Activated CD4-positive, CD25-positive, alpha-beta regulatory T cell (primary cell): ENCODE data around the gene COX7A1.
"Not testable (repeated sequence)": the region's sequence is repeated elsewhere in the genome, so short reads cannot be mapped to it uniquely, and the experiment has no call there.

Source experiments
- DNase-seq, 4 experiments: peaks; one replicate each; lab custom pipeline; 2025; lab: John Stamatoyannopoulos, UW

The COX7A1 gene

DNA sequence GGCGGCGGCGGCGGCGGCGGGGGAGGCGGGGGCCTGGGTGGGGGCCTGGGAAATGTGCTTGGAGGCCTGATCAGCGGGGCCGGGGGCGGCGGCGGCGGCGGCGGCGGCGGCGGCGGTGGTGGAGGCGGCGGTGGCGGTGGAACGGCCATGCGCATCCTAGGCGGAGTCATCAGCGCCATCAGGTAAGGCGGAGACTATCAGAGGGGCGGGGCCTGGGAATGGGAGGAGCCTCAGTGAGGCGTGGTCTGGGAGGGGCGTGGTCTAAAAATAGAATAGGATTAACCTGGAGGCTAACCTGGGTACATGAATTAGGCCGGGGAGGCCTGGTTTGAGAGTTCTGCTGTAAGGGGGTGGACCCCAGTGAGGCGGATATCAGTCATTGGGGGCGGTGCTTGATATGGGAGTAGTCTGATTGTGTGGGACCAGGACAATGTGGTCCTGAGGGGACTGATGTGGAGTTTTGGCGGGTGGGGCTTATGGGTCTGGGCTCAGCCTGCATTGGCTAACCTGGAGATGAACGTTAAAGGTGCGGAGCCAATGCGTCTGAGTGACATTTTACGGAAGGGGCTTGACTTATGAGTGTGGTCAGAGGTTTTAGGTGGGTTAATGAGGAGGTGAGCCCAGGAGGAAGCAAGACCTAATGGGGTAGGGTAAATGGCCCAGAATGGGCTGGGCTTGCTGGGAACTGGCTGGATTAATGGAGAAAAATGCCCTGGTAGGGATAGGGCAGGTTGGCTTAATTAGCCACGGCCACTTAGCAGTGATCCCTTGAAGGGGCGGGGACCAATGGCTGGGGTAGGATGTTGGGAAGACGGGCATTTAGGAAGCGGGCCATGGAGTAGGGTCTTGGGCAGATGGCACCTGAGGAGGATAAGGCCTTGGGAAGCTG, 11.0 kb downstream of the COX7A1 start:
- peak; percentile 69 to 89 (median 76) for DNase-seq

DNA sequence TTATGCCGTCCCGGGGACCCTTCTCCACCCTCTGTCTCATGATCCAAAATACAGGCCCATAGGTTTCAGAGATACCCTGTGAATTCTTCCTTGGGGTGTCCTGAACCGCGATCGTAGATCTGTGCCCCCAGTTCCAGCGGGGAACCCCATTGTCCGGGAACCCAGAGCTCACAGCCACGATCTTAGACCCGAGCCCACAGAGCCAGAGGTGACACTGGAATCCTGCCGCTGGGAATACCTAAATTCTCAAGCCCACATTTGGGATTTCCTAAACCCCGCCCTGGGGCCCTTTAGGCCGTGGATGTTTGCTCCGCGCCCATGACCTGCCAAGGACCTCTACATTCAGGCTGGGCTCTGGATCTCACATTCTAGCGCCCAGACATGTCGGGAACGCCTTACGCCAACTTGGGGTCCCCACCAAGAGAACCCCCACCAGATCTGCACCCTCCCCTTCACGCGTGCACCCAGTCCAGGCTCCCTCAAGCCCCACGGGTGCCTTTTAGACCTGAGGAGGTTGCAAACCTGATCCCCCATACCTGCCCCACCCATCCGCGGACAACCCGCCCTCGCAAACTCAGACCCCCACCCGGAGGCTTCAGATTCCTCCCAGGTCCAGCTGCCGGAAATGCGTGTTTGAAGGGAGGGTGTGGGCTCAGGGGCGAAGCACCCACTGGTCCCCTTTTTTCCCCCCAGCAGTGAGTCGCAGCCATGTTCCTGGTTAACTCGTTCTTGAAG, 11.8 kb downstream of the COX7A1 start:
- peak in 1 of 4 experiments; percentile 54 for DNase-seq

DNA sequence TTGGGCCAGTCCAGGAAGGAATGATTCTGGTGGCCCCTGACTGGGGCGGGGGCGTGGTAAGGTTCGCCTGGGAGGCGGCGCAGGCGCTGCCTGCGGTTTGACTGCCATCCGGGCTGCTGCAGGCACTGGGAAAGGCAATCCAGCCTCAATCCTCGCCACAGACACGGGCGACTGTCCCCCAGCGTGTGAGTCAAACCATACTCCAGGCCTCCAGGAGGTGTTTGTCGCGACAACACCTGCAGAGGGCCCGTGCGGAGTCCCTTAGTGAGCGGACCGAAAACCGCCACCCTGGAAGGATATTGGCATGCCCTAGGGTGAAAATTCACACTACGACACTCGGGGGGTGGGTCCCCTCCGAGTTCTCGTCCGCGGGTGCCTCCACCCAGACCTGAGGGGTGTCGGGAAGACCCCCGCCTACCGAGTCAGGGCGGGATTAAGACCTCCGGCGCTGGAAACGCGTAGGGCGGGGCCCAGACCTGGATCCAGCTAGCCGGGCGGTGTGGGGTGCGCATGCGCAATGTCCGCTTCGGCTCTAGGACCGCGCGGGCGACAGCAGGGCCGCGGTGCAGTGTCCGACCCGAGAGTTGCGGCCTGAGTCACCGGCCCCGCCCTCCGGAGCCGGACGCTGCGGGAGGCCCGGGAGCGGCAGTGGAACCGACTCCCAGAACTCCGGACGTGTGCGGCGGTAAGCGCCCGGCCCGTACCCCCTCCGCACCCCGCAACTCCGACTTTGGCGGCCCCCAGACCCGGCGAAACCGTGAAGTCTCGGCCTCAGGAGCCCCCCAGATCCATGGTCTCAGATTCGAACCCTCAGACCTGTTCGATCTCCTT, 12.6 kb downstream of the COX7A1 start, which contains the start of gene CAPNS1:
CAPNS1 (plus strand) TSS at position 594 of the 831 bp plus-strand sequence. CDS start 946 bp downstream, outside the sequence.
- DNase-seq, result peak; percentile 77 to 82 (median 80)

DNA sequence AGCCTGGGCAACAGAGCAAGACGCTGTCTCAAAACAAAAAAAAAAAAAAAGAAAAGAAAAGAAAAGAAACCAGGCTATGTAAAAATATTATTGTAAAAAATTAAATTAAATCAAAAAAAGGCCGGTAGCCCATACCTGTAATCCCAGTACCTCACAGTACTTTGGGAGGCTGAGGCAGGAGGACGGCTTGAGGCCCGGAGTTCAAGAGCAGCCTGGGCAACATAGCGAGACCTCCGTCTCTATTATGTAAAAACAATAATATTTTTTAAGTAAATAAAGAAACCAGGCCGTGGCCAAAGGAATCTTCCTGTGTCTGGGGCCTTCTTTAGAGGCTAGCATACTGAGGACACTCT, 13.2 kb downstream of the COX7A1 start:
- DNase-seq, result no peak

DNA sequence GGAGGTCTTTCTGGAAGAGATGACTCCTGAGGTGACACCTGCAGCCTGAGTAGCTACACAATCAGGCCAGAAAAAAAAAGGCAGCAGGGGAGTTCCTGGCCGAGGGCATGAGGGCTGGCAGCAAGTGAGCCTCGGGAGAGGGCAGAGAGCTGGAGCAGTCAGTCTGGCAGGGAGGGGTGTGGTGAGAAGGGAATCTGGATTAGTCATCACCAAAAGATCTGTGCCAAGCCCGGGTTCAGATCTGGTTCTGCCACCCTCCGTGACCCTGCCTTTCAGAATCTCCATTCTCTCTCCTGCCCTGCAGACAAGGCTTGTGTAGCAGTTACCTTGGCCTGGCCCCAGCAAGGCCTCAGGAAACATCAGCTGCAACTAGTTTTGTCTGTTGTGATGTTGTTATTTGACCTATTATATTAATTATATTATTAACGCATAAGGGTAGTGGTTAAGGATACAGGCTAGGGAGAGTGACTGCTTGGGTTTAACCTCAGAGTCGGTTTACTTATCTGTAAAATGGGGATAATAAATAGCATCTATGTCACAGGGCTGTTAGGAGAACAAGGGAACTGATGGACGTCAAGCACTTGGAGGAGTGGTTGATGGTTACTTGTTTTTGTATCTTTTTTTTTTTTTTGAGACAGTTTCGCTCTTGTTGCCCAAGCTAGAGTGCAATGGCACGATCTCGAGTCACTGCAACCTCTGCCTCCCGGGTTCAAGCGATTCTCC, 15.1 kb downstream of the COX7A1 start:
- DNase-seq, result no peak

DNA sequence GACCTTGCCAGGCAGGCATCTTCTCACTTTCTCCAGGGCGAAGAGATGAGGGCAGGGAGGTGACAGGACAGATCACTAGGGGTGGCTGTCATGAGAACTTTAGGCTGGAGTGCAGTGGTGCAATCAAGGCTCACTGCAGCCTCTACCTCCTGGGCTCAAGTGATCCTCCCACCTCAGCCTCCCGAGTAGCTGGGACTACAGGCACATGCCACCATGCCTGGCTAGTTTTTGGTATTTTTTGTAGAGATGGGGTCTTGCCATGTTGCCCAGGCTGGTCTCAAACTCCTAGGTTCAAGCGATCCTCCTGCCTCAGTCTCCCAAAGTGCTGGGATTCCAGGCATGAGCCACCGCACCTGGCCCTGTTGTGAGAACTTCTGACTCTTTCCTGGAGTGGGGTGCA, 17.4 kb downstream of the COX7A1 start:
- DNase-seq, result not testable (repeated sequence)

DNA sequence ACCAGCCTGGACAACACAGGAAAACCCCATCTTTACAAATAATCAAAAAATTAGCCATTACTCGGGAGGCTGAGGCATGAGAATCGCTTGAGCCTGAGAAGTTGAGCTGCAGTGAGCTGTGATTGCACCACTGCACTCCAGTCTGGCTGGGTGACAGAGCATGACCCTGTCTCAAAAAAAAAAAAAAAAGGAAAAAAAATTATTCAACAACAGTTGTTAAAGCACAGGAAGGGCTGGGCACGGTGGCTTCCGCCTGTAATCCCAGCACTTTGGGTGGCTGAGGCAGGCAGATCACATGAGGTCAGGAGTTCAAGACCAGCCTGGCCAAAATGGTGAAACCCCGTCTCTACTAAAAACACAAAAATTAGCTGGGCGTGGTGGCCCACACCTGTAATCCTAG, 21.0 kb downstream of the COX7A1 start:
- not testable (repeated sequence) for DNase-seq

DNA sequence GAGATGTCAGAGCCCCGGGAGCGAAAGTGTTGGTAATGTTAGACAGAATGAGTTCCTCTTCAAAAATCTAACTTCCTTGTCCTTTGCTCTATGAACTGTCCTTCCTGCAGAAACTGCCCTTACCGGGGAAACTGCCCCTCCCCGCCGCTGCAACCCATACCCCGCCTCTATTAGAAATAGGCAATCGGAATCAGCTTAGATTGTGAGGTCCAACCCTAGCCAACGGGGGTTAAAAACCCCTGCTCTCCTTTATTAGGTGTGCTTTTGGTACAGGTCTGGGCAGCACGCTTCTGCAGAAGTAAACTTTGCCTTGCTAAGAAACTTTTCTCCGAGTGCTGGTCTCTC, 23.9 kb downstream of the COX7A1 start:
- DNase-seq, result no peak

DNA sequence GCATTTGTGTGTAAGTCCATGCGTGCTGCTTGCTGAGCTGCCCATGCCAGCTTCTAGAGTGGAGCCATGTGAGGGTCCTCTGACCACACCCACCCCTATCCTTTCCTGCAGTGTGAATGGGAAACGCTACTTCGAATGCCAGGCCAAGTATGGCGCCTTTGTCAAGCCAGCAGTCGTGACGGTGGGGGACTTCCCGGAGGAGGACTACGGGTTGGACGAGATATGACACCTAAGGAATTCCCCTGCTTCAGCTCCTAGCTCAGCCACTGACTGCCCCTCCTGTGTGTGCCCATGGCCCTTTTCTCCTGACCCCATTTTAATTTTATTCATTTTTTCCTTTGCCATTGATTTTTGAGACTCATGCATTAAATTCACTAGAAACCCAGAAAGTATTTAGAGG, 26.7 kb downstream of the COX7A1 start:
- DNase-seq, result no peak

DNA sequence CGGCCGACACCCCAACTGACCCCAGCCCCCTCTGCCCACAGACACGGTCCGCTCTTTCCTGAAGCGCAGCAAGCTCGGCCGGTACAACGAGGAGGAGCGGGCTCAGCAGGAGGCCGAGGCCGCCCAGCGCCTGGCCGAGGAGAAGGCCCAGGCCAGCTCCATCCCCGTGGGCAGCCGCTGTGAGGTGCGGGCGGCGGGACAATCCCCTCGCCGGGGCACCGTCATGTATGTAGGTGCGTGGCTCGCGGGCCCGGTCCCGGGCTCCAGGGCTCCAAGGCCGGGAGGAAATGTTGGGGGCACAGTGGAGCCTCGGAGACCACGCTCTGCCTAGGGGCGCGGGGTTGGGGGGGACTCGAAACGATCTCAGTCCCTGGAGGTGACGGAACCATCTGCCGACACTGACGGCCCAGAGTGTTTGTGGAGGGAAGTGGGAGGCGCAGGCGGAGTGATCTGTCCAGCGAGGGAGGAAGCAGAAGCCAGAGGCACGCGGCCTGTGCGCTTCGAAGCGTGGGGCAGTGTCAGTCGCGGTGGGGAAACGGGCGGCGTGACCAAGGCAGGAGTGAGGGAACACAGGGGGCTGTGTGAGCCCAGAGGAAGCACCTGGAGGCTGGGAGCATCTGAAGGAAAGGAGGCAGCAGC, 30.6 kb downstream of the COX7A1 start:
- DNase-seq, result no peak

DNA sequence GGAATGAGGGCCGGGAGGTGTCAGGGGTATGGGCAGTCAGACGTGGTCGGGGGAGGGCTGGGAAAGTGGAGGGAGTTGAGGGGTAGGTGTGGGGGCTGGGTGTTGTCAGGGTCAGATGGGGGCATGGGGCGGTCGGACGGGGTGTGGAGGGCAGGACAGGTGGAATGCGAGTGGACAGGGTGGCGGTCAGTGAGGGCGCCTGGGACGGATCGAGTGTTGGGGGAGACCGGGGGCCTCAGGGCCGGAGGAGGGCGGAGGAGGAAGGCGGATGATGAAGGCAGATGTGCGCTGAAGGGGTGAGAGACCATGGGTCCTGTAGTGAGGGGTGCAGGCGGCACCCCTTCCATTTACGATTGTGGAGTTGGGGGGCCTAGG, 31.3 kb downstream of the COX7A1 start:
- no peak for DNase-seq

DNA sequence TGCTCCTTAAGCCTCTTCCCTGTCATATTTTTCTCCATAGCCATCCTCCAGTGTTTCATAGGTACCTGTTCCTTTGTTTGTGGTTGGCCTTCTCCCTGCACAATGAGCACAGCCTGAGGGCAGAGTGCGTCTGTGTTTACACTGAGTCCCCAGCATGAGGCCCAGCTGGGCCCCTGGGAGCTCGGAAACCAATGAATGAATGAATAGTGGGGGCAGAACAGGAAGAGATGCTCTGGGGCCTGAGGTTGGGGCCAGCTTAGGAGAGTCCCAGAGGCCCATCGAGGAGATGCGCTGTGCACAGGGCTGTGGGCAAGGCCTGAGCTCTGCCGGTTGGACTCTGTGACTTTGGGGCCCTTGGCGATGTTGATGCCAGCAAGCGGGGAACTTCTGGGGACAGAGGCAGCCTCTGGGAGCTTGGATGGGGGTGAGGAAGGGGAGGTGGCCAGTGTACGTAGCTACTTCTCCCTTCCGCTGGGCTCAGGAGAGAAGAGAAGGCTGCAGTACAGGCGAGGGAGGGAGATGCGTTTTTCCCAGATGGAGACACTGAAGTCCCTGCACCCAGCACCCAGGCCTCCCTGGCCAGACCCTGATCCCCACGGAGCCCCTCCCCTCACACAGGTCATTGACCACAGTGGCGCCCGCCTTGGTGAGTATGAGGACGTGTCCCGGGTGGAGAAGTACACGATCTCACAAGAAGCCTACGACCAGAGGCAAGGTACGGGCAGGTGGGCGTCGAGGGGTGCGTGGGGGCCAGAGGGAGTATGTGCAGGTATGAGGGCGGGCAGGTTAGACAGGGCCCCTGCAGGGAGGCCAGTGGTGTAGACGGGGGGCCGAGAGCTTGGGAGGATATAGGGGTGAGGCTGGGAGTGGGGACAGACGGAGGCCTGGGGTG, 31.9 kb downstream of the COX7A1 start:
- DNase-seq, result no peak

DNA sequence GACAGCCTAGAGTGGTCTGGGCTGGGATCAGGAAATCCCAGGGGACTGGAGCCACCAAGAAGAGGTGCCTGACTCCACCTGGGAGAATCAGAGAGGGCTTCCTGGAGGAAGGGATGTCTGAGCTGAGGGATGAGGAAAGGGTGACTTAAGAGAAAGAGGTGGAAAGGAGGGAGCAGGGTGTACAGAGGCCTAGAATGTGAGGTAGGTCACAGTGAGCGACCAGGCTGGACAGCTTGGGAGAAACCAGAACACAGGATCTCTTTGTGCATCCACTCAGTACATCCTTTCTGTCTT, 36.0 kb downstream of the COX7A1 start:
- no peak for DNase-seq

DNA sequence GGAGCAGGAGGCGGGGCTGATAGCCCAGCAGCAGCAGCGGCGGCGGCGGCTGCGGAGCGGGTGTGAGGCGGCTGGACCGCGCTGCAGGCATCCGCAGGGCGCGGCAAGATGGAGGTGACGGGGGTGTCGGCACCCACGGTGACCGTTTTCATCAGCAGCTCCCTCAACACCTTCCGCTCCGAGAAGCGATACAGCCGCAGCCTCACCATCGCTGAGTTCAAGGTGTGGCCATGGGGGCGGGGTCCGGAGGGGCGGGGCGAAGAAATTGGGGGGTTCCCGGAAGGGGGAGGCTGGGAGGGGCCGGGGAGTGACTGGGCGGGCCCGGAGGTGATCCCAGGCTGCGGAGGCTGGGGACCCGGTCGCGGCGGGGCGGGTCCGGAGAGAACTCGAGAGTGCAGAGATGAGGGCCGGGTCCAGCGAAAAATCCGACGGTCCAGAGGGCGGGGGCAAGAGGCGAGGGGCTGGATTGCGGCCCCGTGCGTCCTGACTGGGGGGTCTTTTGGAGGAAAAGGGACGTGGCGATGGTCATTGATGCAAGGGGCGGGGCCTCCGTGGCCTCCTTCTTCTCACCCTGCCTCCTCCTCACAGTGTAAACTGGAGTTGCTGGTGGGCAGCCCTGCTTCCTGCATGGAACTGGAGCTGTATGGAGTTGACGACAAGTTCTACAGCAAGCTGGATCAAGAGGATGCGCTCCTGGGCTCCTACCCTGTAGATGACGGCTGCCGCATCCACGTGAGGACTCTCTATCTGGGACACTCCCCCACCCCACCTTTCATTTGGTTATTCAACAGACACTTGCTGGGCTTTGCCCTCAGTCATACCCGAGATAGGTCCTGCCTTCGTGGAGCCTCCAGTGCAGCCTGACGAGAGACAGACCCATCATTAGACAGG, 36.5 kb downstream of the COX7A1 start, which contains the start of gene TBCB:
TBCB (plus strand) TSS at position 16 of the 891 bp plus-strand sequence; CDS start at position 109, 93 bp downstream.
- peak; percentile 88 to 92 (median 90) for DNase-seq

DNA sequence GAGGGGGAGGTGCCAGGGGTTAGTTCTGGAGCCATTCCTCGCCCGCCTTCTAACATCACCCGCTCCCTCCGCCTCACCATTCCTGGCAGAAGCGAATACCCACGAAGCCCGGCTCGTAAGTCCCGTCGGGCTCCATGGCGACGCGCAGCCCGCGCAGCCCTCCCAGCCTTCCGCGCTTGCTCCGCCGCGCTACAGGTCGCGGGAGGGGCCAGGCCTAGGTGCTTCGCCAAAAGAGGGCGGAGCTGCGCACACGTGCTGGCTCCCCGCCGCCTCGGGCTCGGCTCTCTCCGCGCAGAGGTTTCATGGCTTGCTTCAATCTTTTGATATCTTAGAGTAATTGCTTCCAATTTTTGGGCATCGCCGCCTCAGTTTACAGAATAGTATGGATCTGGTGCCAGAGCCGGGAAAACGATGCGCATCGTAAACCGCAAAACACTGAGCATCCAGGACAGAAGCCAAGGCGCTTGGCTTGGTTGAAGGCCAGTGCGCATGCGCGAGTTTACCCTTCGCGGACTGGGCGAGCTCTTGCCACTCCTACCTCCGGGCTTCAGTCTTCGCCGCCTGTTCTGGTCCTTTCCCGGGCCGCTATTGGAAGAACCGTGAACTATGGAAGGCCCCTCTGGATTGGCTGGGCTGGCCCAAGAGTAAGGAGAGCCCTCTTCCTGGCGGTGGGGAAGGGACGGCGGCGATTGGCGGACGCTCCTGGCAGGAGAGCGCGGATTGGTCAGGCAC, 37.4 kb downstream of the COX7A1 start, which contains the start of gene POLR2I:
POLR2I (minus strand) TSS at position 155 of the 732 bp plus-strand sequence; CDS start at position 136, 19 bp downstream.
- peak; percentile 94 to 98 (median 97) for DNase-seq

DNA sequence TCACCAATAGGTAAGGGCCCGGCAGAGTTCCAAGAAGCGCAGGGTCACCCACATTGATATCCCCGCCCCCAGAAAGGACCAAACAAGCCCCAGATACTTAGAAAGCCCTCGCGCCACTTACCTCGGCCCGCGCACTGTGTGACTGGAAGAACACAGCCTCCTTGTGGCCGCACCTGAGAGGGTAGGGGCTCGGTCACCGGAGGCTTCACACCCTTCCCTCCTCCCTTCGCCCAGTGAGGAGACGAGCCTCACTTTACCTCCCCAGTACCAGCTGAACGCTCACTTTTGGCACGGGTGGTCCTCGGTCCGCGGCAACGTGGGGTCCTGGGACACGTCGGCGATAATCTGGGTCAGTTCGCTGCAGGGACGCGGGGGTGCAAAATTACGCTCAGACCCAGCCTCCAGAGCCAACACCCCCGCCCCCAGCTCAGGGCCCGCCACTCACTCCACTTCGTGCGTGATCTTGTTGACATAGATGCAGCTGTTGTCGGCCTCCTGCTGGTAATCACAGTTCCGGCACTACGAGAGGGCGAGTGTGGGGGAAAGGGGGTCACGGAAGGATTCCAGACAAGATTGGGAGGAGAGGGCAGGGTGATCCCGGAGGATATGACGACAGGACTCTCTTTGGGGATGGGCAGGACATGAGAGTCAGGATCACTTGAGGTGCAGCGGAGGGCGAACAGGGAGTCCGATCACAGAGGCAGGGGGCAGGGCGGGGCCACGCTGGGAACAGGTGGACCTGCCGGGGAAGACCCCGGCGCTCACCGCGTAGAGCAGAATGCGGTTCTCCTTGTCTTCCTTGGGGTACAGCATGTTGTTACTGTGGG, 38.1 kb downstream of the COX7A1 start:
- no peak for DNase-seq

DNA sequence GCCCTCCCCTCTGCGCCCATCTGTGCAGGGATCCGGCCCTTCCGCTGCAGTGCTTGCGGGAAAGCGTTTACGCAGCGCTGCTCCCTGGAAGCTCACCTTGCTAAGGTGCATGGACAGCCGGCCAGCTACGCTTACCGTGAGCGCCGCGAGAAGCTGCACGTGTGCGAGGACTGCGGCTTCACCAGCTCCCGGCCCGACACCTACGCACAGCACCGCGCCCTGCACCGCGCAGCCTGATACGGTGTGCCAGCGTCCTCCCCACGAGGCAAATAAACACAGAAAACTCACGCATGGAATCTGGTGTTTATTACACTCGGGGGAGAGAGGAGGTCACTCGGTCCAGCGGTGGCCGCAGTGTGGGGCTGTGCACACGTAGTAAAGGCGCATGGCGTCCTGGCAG, 38.8 kb downstream of the COX7A1 start:
- DNase-seq, result no peak
